HEK293T (cell line): ENCODE results near the gene ECI1.

ENCODE experiments used
- FOXM1 ChIP-seq: fragments of 450-650 bp; IDR thresholded peaks from 2 replicates; pipeline ENCODE4 v1.6.1; 2017; ENCODE audit warnings: mild to moderate bottlenecking, borderline replicate concordance
- LEF1 ChIP-seq: fragments of 450-650 bp; IDR thresholded peaks from 2 replicates; pipeline ENCODE4 v1.6.1; 2017; ENCODE audit warnings: mild to moderate bottlenecking, borderline replicate concordance
- SP1 ChIP-seq: fragments of 450-650 bp; IDR thresholded peaks from 2 replicates; pipeline ENCODE4 v1.6.1; 2017
- ZNF384 ChIP-seq: fragments of 450-650 bp; IDR thresholded peaks from 2 replicates; pipeline ENCODE4 v1.6.1; 2016

GRCh38 chr16:2278956-2279800 lies 27.8 kb upstream of the ECI1 start:
- TF ChIP-seq SP1 = no peak
- TF ChIP-seq ZNF384 = no peak
- TF ChIP-seq LEF1 = no peak
- no peak for TF ChIP-seq FOXM1
